Memory B cell (primary cell): ENCODE measurements around the gene ROBO1.

Experiments
- ATAC-seq: fragments of 150-1000 bp; cut with Tn5 transposase; 2 replicates; pipeline ENCODE4 v1.10.0; 2021; ENCODE audit warnings: low read depth, mild to moderate bottlenecking, moderate library complexity
- DNase-seq, 2 donors: peaks; one replicate each; pipeline ENCODE4 v3.0.0; 2022; ENCODE audit warnings: low spot score in 2 of 2
- H3K27ac Mint-ChIP-seq: one replicate; pipeline ENCODE4 v1.8.0; 2022; ENCODE audit warnings: mild to moderate bottlenecking, moderate library complexity, mixed read lengths
- H3K27me3 Mint-ChIP-seq: one replicate; pipeline ENCODE4 v1.8.0; 2022; ENCODE audit warnings: mixed read lengths
- H3K36me3 Mint-ChIP-seq: one replicate; pipeline ENCODE4 v1.8.0; 2022; ENCODE audit warnings: mild to moderate bottlenecking, mixed read lengths
- H3K4me1 Mint-ChIP-seq: one replicate; pipeline ENCODE4 v1.8.0; 2022; ENCODE audit warnings: mixed read lengths
- H3K4me3 Mint-ChIP-seq: one replicate; pipeline ENCODE4 v1.8.0; 2022; ENCODE audit warnings: mild to moderate bottlenecking, moderate library complexity, mixed read lengths
- H3K9me3 Mint-ChIP-seq: one replicate; pipeline ENCODE4 v1.8.0; 2022; ENCODE audit warnings: mixed read lengths

The ROBO1 gene

DNA sequence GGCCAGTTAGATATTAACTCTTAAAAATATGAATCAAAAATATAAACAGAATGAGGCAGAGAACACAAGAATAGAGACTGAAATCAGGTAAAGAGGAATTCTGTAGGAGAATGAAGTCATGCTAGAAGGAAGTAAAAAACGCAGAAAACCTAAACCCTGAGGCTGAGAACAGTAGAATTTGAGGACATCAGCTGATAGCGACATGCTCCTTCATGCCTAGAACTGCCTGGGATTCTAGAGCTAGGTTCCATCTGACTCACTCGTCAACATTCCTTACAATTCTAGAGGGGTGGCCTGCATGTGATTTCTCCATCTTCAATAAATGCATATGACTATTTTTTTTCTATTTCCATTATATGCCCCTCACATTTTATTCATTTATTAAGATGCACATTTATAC is 343.0 kb downstream of the ROBO1 start:
- Mint-ChIP-seq H3K36me3 (no peaks in the 10 kb centered on the region), H3K4me1 (no peaks in the 10 kb centered on the region), H3K9me3 (peaks cover 6% of the 10 kb centered on the region), H3K27me3 (no peaks in the 10 kb centered on the region), H3K27ac (no peak overlapping the region), H3K4me3 (no peak overlapping the region)
- no peak for DNase-seq
- ATAC-seq = no peak

DNA sequence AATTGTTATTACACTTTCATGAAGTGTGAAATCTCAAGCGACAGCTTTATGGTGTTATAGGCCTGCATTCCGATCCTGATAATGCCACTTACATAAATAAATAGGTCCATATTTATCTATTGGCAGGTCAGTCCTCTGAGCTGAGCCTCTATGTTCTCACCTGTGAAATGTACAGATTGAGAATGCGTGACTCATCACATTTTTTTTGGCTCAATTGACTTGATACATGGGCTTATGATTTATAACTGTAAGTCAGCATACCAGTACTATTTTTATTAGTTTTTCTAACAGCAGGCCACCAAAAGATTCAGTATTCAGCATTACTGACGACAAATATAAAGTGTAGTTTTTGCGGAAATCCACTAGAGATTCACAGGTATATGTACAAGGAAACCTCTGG is 344.4 kb downstream of the ROBO1 start:
- Mint-ChIP-seq H3K36me3 (no peaks in the 10 kb centered on the region), H3K4me3 (no peak overlapping the region), H3K9me3 (peaks cover 9% of the 10 kb centered on the region), H3K4me1 (no peaks in the 10 kb centered on the region), H3K27me3 (no peaks in the 10 kb centered on the region), H3K27ac (no peak overlapping the region)
- DNase-seq = no peak
- no peak for ATAC-seq

DNA sequence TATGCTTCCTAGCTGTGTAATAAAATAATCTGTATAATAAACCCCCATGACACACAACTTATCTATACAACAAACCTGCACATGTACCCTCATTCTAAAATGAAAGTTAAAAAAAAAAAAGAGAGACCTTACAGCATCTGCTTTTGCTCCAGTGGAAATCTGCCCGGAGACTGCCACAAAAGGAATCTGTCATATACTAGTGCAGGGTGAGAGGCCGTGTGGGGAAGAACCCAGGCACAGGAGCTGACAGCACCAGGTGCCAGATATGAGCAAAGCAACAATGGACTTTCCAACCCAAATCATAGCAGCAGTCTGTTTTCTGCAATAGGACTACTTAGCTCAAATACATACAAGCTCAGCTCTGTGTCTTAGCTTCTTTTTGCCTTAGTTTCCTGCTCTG is 346.5 kb downstream of the ROBO1 start:
- H3K9me3 Mint-ChIP-seq = peaks cover 9% of the 10 kb centered on the region

DNA sequence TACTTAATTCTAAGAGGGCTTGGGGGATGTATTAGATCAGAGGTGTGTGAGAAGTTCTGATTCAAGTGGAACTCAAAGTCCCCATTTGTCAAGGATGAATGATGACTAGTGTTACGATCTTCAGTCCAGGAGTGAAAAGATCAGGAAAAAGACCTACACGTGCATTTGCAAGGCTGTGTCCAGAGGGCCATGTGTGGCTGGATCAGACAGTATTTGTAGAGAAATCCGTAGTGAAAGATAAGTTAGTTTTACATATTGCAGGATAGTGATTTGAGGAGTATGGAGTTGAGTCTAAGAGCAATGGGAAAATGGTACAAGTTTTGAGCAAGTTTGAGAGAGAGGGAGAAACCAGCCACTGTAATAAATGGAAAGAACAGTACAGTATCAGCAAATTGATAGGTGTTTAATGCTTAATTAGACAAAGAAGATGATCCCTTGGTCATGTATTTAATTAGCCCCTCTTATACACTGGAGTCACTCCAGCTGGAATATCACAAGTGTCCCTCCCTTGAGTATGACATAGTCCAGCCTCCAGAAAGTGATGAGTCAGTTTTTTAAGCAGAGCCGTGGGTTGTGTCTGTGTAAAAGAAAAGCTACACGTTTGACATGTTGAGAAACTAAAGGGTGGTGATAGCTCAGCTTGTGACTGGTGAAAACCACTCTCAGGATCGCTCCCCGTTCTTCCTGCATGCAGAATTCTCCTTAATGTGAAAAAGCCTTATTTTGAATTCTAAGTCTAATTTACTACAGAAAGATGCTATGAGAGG is 348.8 kb downstream of the ROBO1 start:
- H3K36me3 Mint-ChIP-seq = no peaks in the 10 kb centered on the region
- H3K27ac Mint-ChIP-seq = no peak overlapping the region
- no peak for ATAC-seq
- H3K27me3 Mint-ChIP-seq = no peaks in the 10 kb centered on the region
- DNase-seq = no peak
- H3K4me1 Mint-ChIP-seq = no peaks in the 10 kb centered on the region
- H3K4me3 Mint-ChIP-seq = no peak overlapping the region
- H3K9me3 Mint-ChIP-seq = peaks cover 14% of the 10 kb centered on the region

More for the DNA sequence above, 346.5 kb downstream of the ROBO1 start:
- H3K36me3 Mint-ChIP-seq = no peaks in the 10 kb centered on the region
- H3K4me3 Mint-ChIP-seq = no peak overlapping the region
- no peaks in the 10 kb centered on the region for H3K27me3 Mint-ChIP-seq
- no peak overlapping the region for H3K27ac Mint-ChIP-seq
- ATAC-seq (no peak), DNase-seq (no peak)
- H3K4me1 Mint-ChIP-seq = no peaks in the 10 kb centered on the region

GRCh38 chr3:79415356-79415755 is 352.4 kb downstream of the ROBO1 start:
- Mint-ChIP-seq H3K27ac (no peak overlapping the region), H3K9me3 (peaks cover 10% of the 10 kb centered on the region), H3K4me1 (no peaks in the 10 kb centered on the region), H3K27me3 (no peaks in the 10 kb centered on the region), H3K36me3 (no peaks in the 10 kb centered on the region), H3K4me3 (no peak overlapping the region)
- ATAC-seq (no peak), DNase-seq (no peak)

DNA sequence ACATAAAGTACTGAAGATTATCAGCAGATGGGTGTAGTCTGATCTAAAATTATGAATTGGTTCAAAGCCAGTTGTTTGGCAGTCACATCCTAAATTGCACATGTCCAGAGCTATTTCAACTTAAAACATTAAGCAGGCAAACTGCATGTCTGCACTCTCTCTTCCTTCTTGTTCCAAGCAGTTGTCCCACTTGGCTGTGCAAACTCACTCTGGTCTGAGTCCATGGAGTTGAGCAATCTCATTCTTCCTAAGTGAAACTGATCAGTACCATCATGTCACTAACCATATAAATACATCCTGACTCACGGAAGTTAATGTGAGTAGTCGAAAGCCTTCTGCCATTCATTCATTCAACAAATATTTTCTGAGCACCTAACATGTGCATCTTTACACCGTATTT is 353.0 kb downstream of the ROBO1 start:
- H3K36me3 Mint-ChIP-seq = no peaks in the 10 kb centered on the region
- peaks cover 11% of the 10 kb centered on the region for H3K9me3 Mint-ChIP-seq
- no peaks in the 10 kb centered on the region for H3K27me3 Mint-ChIP-seq
- DNase-seq (no peak), ATAC-seq (no peak)
- H3K4me1 Mint-ChIP-seq = no peaks in the 10 kb centered on the region
- no peak overlapping the region for H3K27ac Mint-ChIP-seq
- no peak overlapping the region for H3K4me3 Mint-ChIP-seq

DNA sequence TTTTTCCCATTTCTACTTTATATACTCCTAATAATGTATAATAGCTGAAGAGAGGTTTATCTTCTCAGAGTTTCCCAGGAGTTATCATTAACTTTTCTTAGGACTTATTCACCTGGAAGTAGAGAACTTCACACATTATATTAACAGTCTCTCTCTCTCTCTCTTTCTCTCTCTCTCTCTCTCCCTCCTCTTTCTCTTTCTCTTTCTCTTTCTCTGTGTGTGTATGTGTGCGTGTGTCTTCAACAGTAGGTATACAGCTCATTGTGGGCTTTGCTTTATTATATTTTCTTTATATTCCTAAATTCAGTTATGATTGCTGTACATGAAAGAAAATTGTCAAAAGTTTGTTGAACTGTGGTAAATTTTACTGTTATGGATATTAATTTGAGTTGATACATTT is 353.8 kb downstream of the ROBO1 start:
- H3K27ac Mint-ChIP-seq = no peak overlapping the region
- no peak overlapping the region for H3K4me3 Mint-ChIP-seq
- no peaks in the 10 kb centered on the region for H3K27me3 Mint-ChIP-seq
- peaks cover 11% of the 10 kb centered on the region for H3K9me3 Mint-ChIP-seq
- no peak for DNase-seq
- no peak for ATAC-seq
- H3K4me1 Mint-ChIP-seq = no peaks in the 10 kb centered on the region
- no peaks in the 10 kb centered on the region for H3K36me3 Mint-ChIP-seq

DNA sequence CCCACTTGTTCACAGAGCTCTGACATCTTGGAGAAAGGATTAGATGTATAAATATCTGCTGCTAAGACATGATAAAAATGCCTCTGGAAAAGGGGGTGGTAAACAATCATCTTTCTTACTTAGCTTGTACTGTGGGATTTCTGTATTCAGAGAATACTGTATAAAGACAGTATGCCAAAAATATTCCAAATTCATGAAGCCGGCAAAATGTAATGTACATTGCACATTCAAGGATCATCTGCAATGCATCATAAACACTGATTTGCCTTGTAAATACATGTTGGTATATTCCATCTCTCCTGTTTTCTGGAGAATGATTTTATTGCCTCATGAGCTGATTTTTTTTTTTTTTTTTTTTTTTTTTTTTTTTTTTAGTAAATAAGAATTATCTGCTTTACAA is 355.3 kb downstream of the ROBO1 start:
- Mint-ChIP-seq H3K9me3 (peaks cover 9% of the 10 kb centered on the region), H3K27ac (no peak overlapping the region), H3K4me3 (no peak overlapping the region), H3K27me3 (no peaks in the 10 kb centered on the region), H3K4me1 (no peaks in the 10 kb centered on the region), H3K36me3 (no peaks in the 10 kb centered on the region)
- ATAC-seq (no peak), DNase-seq (no peak)

- ATAC-seq = no peak
- H3K9me3 Mint-ChIP-seq = peaks cover 7% of the 10 kb centered on the region
- no peaks in the 10 kb centered on the region for H3K36me3 Mint-ChIP-seq
- H3K4me3 Mint-ChIP-seq = no peak overlapping the region
- no peak for DNase-seq
- H3K4me1 Mint-ChIP-seq = no peaks in the 10 kb centered on the region
- H3K27ac Mint-ChIP-seq = no peak overlapping the region
- H3K27me3 Mint-ChIP-seq = no peaks in the 10 kb centered on the region
Observed at GRCh38 chr3:79410617-79411016, 357.2 kb downstream of the ROBO1 start.

- Mint-ChIP-seq H3K27ac (no peak overlapping the region), H3K4me3 (no peak overlapping the region), H3K9me3 (peaks cover 3% of the 10 kb centered on the region), H3K27me3 (no peaks in the 10 kb centered on the region), H3K4me1 (no peaks in the 10 kb centered on the region), H3K36me3 (no peaks in the 10 kb centered on the region)
- ATAC-seq (no peak), DNase-seq (no peak)
Observed at GRCh38 chr3:79410136-79410535, 357.7 kb downstream of the ROBO1 start.

- H3K4me3 Mint-ChIP-seq = no peak overlapping the region
- H3K27me3 Mint-ChIP-seq = no peaks in the 10 kb centered on the region
- H3K4me1 Mint-ChIP-seq = no peaks in the 10 kb centered on the region
- ATAC-seq (no peak), DNase-seq (no peak)
- H3K9me3 Mint-ChIP-seq = peaks cover 1% of the 10 kb centered on the region
- H3K27ac Mint-ChIP-seq = no peak overlapping the region
- no peaks in the 10 kb centered on the region for H3K36me3 Mint-ChIP-seq
Observed at GRCh38 chr3:79406175-79406574, 361.6 kb downstream of the ROBO1 start.

- Mint-ChIP-seq H3K27me3 (no peaks in the 10 kb centered on the region), H3K4me1 (no peaks in the 10 kb centered on the region)
Observed at GRCh38 chr3:79405183-79405582, 362.6 kb downstream of the ROBO1 start.

DNA sequence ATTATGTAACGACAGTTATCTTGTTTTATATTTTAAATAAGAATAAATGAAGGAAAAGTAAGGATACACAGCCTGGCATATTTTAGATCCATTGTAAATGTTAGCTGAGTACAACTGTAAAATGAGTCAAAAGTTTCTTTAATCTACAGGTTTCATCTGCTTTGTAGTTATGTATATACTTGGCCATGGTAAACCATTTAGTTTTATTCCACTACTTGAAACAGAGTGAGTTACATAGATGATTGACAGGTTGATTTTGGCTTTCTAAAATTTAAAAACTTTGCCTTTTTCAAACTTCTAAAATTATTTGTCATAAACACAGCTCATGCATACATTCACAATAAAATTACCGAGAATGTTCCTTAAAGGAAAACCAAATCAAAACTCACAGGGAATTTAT is 371.2 kb downstream of the ROBO1 start:
- H3K27ac Mint-ChIP-seq = no peak overlapping the region
- no peak overlapping the region for H3K4me3 Mint-ChIP-seq
- DNase-seq (no peak), ATAC-seq (no peak)
- peaks cover 5% of the 10 kb centered on the region for H3K9me3 Mint-ChIP-seq
- no peaks in the 10 kb centered on the region for H3K27me3 Mint-ChIP-seq
- H3K36me3 Mint-ChIP-seq = no peaks in the 10 kb centered on the region
- H3K4me1 Mint-ChIP-seq = no peaks in the 10 kb centered on the region

More at GRCh38 chr3:79405183-79405582, 362.6 kb downstream of the ROBO1 start:
- ATAC-seq (no peak), DNase-seq (no peak)
- Mint-ChIP-seq H3K27ac (no peak overlapping the region), H3K4me3 (no peak overlapping the region), H3K36me3 (no peaks in the 10 kb centered on the region), H3K9me3 (no peaks in the 10 kb centered on the region)

GRCh38 chr3:79392479-79392878 is 375.3 kb downstream of the ROBO1 start:
- ATAC-seq (no peak), DNase-seq (no peak)
- Mint-ChIP-seq H3K36me3 (no peaks in the 10 kb centered on the region), H3K4me3 (no peak overlapping the region), H3K27ac (no peak overlapping the region), H3K9me3 (peaks cover 7% of the 10 kb centered on the region), H3K4me1 (no peaks in the 10 kb centered on the region), H3K27me3 (no peaks in the 10 kb centered on the region)

DNA sequence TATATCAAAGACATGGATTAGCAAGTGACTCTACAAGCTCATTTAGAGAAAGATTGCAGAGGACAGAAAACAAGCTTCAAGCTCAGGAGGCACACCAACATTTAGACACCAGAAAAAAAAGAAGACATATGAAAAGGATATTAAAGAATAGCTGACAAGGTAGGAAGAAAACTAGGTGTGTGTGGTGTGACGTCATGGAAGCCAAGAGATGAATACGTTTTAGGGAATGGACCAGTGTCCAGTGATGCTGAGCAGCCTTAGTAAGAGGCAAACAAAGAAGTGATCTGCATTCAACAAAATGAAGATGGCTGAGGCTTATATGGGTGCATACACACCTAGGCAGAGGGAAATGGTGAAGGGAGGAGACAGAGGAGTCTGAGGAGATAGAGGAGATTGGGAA is 377.4 kb downstream of the ROBO1 start:
- DNase-seq = no peak
- no peak overlapping the region for H3K4me3 Mint-ChIP-seq
- no peak for ATAC-seq
- H3K36me3 Mint-ChIP-seq = no peaks in the 10 kb centered on the region
- peaks cover 7% of the 10 kb centered on the region for H3K9me3 Mint-ChIP-seq
- H3K27ac Mint-ChIP-seq = no peak overlapping the region
- H3K27me3 Mint-ChIP-seq = no peaks in the 10 kb centered on the region
- H3K4me1 Mint-ChIP-seq = no peaks in the 10 kb centered on the region
